NCI-H82 treated with DMSO at 0.1 percent for 48 hours (cell line): ENCODE data around the gene RWDD1.
"Not testable (repeated sequence)": the region's sequence is repeated elsewhere in the genome, so short reads cannot be mapped to it uniquely, and the experiment has no call there.

Source experiments
- DNase-seq: peaks from one replicate; lab custom pipeline; 2025; ENCODE audit not compliant: unreplicated experiment; lab: John Stamatoyannopoulos, UW

Gene RWDD1

GRCh38 chr6:116604868-116605267 lies 33.6 kb downstream of the RWDD1 start:
- not testable (repeated sequence) for DNase-seq

- DNase-seq, result no peak
Measured at GRCh38 chr6:116605935-116606334, 34.6 kb downstream of the RWDD1 start.

- no peak for DNase-seq
Measured at GRCh38 chr6:116611056-116611455, 39.8 kb downstream of the RWDD1 start.

- peak; percentile 3 for DNase-seq
Measured at GRCh38 chr6:116615937-116616736, 44.8 kb downstream of the RWDD1 start, which contains the start of gene RSPH4A. RSPH4A (plus strand) TSS chr6:116616479; CDS start chr6:116616624, 145 bp downstream.

GRCh38 chr6:116616737-116617053 lies 45.4 kb downstream of the RWDD1 start:
- DNase-seq, result no peak

- no peak for DNase-seq
Measured at GRCh38 chr6:116624036-116624805, 52.9 kb downstream of the RWDD1 start.

- no peak for DNase-seq
Measured at GRCh38 chr6:116625872-116626271, 54.6 kb downstream of the RWDD1 start.

GRCh38 chr6:116629563-116629981 lies 58.3 kb downstream of the RWDD1 start:
- DNase-seq, result no peak

GRCh38 chr6:116631379-116631990 lies 60.2 kb downstream of the RWDD1 start:
- DNase-seq, result no peak

GRCh38 chr6:116633685-116634084 lies 62.4 kb downstream of the RWDD1 start:
- no peak for DNase-seq
